ENCODE measurements around the gene PHF24. TPM values are rescaled to one million over a fixed set of nuclear protein-coding genes. Genes with fewer than 3 reads are reported as not detected.
"Not testable (repeated sequence)": the region's sequence is repeated elsewhere in the genome, so short reads cannot be mapped to it uniquely, and the experiment has no call there.

Gene PHF24
- polyA plus RNA-seq, 3 donors: 0.04 TPM; not detected in 2

- H3K9me3 Mint-ChIP-seq: peaks cover 12 to 20% (median 15%) of the 10 kb centered on the region in 7 donors
- no peak overlapping the region for H3K9ac ChIP-seq (ENCODE audit: insufficient read depth, low read length, poor library complexity, severe bottlenecking)
- DNase-seq: no peak
- TF ChIP-seq, protein P1, sequence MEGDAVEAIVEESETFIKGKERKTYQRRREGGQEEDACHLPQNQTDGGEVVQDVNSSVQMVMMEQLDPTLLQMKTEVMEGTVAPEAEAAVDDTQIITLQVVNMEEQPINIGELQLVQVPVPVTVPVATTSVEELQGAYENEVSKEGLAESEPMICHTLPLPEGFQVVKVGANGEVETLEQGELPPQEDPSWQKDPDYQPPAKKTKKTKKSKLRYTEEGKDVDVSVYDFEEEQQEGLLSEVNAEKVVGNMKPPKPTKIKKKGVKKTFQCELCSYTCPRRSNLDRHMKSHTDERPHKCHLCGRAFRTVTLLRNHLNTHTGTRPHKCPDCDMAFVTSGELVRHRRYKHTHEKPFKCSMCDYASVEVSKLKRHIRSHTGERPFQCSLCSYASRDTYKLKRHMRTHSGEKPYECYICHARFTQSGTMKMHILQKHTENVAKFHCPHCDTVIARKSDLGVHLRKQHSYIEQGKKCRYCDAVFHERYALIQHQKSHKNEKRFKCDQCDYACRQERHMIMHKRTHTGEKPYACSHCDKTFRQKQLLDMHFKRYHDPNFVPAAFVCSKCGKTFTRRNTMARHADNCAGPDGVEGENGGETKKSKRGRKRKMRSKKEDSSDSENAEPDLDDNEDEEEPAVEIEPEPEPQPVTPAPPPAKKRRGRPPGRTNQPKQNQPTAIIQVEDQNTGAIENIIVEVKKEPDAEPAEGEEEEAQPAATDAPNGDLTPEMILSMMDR (IDR thresholded peaks at IDR 0.05): no peak
- H3K4me3 Mint-ChIP-seq: no peak overlapping the region
- no peaks in the 10 kb centered on the region for H3K4me1 ChIP-seq (ENCODE audit: control insufficient read depth in 1 of 2, insufficient read depth in 2 of 2, low read length in 2 of 2)
- no peak overlapping the region for H3K27ac Mint-ChIP-seq
- H3K27me3 ChIP-seq (ENCODE audit: control insufficient read depth in 2 of 2, insufficient read depth in 2 of 2, low read length in 2 of 2): peaks cover 0 to 4% of the 10 kb centered on the region in 2 donors
- H3K27ac ChIP-seq (ENCODE audit: low read depth in 1 of 2, low read length in 2 of 2): no peak overlapping the region
- peaks cover 12 to 15% (median 12%) of the 10 kb centered on the region in 3 donors for H3K27me3 Mint-ChIP-seq (ENCODE audit: low read depth in 3 of 3)
- no peaks in the 10 kb centered on the region for H4K20me1 ChIP-seq (ENCODE audit: insufficient read depth, low read length)
- no peaks in the 10 kb centered on the region for H3K79me2 ChIP-seq (ENCODE audit: insufficient read depth, low read length)
- no peak overlapping the region for H3K4me3 ChIP-seq (replicated peaks in 1 of 3; ENCODE audit: low read depth in 2 of 3, low read length in 3 of 3)
- H3K9me3 ChIP-seq (replicated peaks in 1 of 2; ENCODE audit: control insufficient read depth in 1 of 2, insufficient read depth in 1 of 2, low read length in 2 of 2): peaks cover 10 to 12% of the 10 kb centered on the region in 2 donors
- no peak overlapping the region for H3K4me2 ChIP-seq (replicated peaks; ENCODE audit: extremely low read depth, low read length, poor library complexity, severe bottlenecking)
- WGBS (ENCODE audit: insufficient coverage): 75% methylated on average over 1 of the region's 1 CpG
- no peaks in the 10 kb centered on the region for H3K36me3 ChIP-seq (replicated peaks in 1 of 2; ENCODE audit: control insufficient read depth in 1 of 2, insufficient read depth in 2 of 2, low read length in 2 of 2)
- H3K36me3 Mint-ChIP-seq: no peaks in the 10 kb centered on the region
- no peak overlapping the region for H2AFZ ChIP-seq (ENCODE audit: insufficient read depth, low read depth, low read length, poor library complexity, severe bottlenecking)
- H3K4me1 Mint-ChIP-seq: no peaks in the 10 kb centered on the region
- intact Hi-C loops (cut with micrococcal nuclease): no loop called here
These were observed 29.2 kb upstream of the PHF24 start for GRCh38 chr9:34928921-34929320.

GRCh38 chr9:34929506-34930102 is 28.5 kb upstream of the PHF24 start:
- H3K27me3 Mint-ChIP-seq (ENCODE audit: low read depth in 3 of 3): peaks cover 15 to 18% (median 15%) of the 10 kb centered on the region in 3 donors
- no peak overlapping the region for H3K4me3 ChIP-seq (replicated peaks in 1 of 3; ENCODE audit: low read depth in 2 of 3, low read length in 3 of 3)
- H3K36me3 ChIP-seq (replicated peaks in 1 of 2; ENCODE audit: control insufficient read depth in 1 of 2, insufficient read depth in 2 of 2, low read length in 2 of 2): no peaks in the 10 kb centered on the region
- no peaks in the 10 kb centered on the region for H3K79me2 ChIP-seq (ENCODE audit: insufficient read depth, low read length)
- H3K36me3 Mint-ChIP-seq: no peaks in the 10 kb centered on the region
- no peak overlapping the region for H3K27ac ChIP-seq (ENCODE audit: low read depth in 1 of 2, low read length in 2 of 2)
- no peak overlapping the region for H3K4me2 ChIP-seq (replicated peaks; ENCODE audit: extremely low read depth, low read length, poor library complexity, severe bottlenecking)
- H3K9ac ChIP-seq (ENCODE audit: insufficient read depth, low read length, poor library complexity, severe bottlenecking): no peak overlapping the region
- no peak overlapping the region for H3K4me3 Mint-ChIP-seq
- 14% methylated on average over 3 of the region's 7 CpGs for WGBS (ENCODE audit: insufficient coverage)
- peaks cover 10 to 12% of the 10 kb centered on the region in 2 donors for H3K9me3 ChIP-seq (replicated peaks in 1 of 2; ENCODE audit: control insufficient read depth in 1 of 2, insufficient read depth in 1 of 2, low read length in 2 of 2)
- intact Hi-C loops (cut with micrococcal nuclease): no loop called here
- H3K4me1 Mint-ChIP-seq: no peaks in the 10 kb centered on the region
- H3K9me3 Mint-ChIP-seq: peaks cover 10 to 18% (median 13%) of the 10 kb centered on the region in 7 donors
- no peak overlapping the region for H2AFZ ChIP-seq (ENCODE audit: insufficient read depth, low read depth, low read length, poor library complexity, severe bottlenecking)
- no peaks in the 10 kb centered on the region for H3K4me1 ChIP-seq (ENCODE audit: control insufficient read depth in 1 of 2, insufficient read depth in 2 of 2, low read length in 2 of 2)
- TF ChIP-seq, protein P1 (IDR thresholded peaks at IDR 0.05): peak; percentile 60
- no peak overlapping the region for H3K27ac Mint-ChIP-seq
- H3K27me3 ChIP-seq (ENCODE audit: control insufficient read depth in 2 of 2, insufficient read depth in 2 of 2, low read length in 2 of 2): peaks cover 0 to 4% of the 10 kb centered on the region in 2 donors
- DNase-seq: peak in 2 of 3 donors; percentile 1 to 12
- no peaks in the 10 kb centered on the region for H4K20me1 ChIP-seq (ENCODE audit: insufficient read depth, low read length)

DNA sequence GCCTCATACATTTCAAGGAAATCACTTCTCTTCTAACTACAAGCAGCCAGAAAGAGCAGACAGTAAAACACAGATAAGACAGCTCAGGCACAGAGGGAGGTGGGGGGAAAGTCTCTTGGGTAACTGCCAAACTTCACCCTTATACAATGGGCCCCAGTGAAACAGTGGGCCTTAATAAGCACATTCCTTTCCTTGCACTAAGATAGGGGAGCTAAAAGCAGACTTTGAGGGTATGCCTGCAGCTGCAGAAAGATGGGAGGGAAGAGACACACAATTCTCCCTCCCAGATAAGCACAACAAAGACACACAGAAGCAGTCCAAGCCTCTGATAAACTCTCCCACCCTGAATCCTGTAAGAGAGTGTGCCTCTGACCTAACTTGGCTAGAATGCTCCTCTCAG is 18.1 kb upstream of the PHF24 start:
- intact Hi-C loops (cut with micrococcal nuclease); H3K36me3 ChIP-seq (replicated peaks in 1 of 2; ENCODE audit: control insufficient read depth in 1 of 2, insufficient read depth in 2 of 2, low read length in 2 of 2); DNase-seq; H3K27ac ChIP-seq (ENCODE audit: low read depth in 1 of 2, low read length in 2 of 2); H3K4me3 ChIP-seq (replicated peaks in 1 of 3; ENCODE audit: low read depth in 2 of 3, low read length in 3 of 3); H3K27ac Mint-ChIP-seq; H3K4me1 ChIP-seq (ENCODE audit: control insufficient read depth in 1 of 2, insufficient read depth in 2 of 2, low read length in 2 of 2); H3K4me3 Mint-ChIP-seq; H3K27me3 Mint-ChIP-seq (ENCODE audit: low read depth in 3 of 3); H3K9ac ChIP-seq (ENCODE audit: insufficient read depth, low read length, poor library complexity, severe bottlenecking); H4K20me1 ChIP-seq (ENCODE audit: insufficient read depth, low read length); H2AFZ ChIP-seq (ENCODE audit: insufficient read depth, low read depth, low read length, poor library complexity, severe bottlenecking); H3K4me1 Mint-ChIP-seq; H3K27me3 ChIP-seq (ENCODE audit: control insufficient read depth in 2 of 2, insufficient read depth in 2 of 2, low read length in 2 of 2); H3K79me2 ChIP-seq (ENCODE audit: insufficient read depth, low read length); H3K4me2 ChIP-seq (replicated peaks; ENCODE audit: extremely low read depth, low read length, poor library complexity, severe bottlenecking); H3K36me3 Mint-ChIP-seq; H3K9me3 Mint-ChIP-seq; H3K9me3 ChIP-seq (replicated peaks in 1 of 2; ENCODE audit: control insufficient read depth in 1 of 2, insufficient read depth in 1 of 2, low read length in 2 of 2): not testable (repeated sequence)

Data from CD14-positive monocyte (primary cell).